Stimulated activated CD4-positive, alpha-beta T cell treated with anti-CD3 and anti-CD28 coated beads, Interleukin-1b, Interleukin-23, amount 100 ng/mL, for 24 hours (primary cell): Measurements from ENCODE around the gene RGS7.
"Not testable (repeated sequence)": the region's sequence is repeated elsewhere in the genome, so short reads cannot be mapped to it uniquely, and the experiment has no call there.

Experiments
- DNase-seq, 4 experiments: peaks; one replicate each; pipeline ENCODE4 v3.0.0-alpha.2; 2020; ENCODE audit warnings: low read depth in 4 of 4, low spot score in 1 of 4

Gene RGS7

DNA sequence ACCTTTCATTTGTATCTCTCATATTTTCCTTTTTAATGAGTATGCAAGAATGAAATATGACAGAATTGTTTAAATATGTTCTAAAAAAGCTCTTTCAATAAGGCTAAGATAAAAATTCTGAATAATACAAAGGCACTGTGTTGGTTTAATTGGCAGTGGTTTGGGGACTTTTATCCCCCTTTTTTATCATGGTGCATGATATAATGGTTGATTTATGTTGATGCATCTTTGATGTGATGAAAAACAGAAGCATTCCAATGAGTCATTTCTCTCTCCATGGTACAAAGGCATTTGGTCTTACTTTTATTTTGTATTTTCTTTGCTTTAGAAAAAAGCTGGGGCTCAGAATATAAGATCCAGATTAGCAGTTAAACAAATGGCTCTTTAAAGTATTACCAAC, 617.9 kb downstream of the RGS7 start:
- DNase-seq = no peak

DNA sequence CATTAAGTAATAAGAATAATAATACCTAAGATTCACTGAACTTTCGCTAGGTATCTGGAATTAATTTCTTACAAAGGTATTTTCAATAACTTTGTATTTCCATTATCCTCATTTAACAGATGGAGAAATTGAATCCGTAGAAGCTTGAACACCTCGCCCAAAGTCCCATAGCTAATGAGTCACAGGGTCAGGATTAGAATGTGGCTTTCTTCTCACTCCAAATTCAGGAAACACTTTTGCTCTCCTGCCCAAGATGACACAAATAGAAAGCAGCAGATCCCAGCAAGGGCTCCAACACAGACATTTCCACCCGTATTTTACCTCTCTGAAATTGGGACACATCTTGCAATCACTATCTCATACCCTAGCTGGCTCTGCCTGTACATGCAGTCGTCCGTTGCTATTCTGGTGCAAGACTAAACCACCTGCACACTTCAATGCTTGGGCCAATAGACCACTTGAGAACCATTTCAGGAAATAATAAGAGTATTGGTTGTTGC, 619.2 kb downstream of the RGS7 start:
- no peak for DNase-seq

DNA sequence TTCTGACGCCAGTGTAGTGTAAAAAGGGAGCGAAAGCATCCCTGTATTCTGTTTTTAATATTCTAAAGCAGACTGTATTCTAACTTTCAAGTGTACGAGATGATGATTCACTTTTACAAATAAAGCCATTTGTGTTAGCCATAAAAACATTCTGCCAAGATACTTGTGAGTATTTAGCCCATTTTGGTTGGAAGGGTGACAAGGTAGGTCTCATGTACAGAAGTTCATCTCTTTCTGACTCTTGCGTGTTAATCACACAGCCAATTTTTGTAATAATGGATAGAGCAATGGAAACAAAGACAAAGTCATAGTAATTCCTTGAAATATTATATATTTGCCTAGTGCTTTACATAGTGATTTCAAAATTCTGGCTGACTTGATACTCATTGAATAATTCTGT, 619.7 kb downstream of the RGS7 start:
- no peak for DNase-seq

DNA sequence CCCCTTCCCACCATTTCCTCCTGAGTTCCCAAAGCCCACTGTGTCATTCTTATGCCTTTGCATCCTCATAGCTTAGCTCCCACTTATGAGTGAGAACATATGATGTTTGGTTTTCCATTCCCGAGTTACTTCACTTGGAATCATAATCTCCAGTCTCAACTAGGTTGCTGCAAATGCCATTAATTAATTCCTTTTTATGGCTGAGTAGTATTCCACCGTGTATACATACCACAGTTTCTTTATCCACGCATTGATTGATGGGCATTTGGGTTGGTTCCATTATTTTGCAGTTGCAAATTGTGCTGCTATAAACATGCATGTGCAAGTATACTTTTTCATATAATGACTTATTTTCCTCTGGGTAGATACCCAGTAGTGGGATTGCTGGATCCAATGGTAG, 622.3 kb downstream of the RGS7 start:
- not testable (repeated sequence) for DNase-seq

DNA sequence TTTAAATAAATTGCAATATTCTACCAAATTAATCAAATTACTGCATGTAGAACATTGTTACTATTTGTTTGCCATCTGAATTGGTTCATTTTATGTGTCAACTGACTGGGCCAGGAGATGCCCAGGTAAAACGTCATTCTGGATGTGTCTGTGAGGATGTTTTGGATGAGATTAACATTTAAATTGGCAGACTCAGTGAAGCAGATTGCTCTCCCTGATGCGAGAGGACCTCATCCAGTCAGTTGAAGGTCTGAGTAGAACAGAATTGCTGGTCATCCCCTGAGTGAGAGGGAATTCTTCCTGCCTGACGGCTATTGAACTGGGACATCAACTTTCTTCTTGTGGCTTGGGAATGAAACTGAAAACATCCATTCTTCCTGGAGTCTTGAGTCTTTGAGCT, 623.0 kb downstream of the RGS7 start:
- DNase-seq = no peak

DNA sequence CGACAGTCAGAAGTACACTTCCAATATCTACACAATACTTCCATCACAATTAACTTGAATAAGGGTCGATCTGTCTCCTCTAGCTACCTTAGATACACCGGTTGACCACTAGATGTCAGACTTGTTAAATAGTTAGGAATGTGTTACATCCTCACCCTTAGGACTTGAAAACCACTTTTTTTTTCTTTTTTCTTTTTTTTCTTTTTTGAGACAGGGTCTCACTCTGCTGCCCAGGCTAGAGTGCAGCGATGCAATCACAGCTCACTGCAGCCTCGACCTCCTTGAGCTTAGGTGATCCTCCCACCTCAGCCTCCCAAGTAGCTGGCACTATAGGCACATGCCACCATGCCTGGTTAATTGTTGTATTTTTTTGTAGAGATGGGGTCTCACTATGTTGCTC, 624.6 kb downstream of the RGS7 start:
- DNase-seq = no peak
